ENCODE results near the gene DAAM2.

The DAAM2 gene

DNA sequence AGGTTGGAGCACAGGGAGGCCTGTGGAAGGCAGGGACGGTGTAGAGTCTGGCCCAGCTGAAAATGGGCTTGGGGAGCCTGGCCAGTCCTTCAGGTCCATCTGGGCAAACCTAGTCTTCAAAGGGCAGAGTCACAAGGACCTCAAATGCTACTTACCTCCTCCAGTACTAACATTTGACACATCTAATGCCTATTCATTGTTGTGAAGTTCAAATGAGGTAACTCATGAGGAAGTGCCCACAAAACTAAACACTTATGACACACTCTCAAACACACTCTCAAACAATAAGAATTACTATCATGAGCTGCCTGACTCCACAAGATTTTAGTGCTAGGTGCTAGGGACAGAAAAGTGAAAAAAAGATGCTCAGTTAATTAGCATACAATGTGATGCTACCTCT, 27.1 kb downstream of the DAAM2 start:
- DNase-seq (ENCODE audit: low read depth), result no peak

GRCh38 chr6:39819676-39820075, 27.5 kb downstream of the DAAM2 start:
- no peak for DNase-seq (ENCODE audit: low read depth)

DNA sequence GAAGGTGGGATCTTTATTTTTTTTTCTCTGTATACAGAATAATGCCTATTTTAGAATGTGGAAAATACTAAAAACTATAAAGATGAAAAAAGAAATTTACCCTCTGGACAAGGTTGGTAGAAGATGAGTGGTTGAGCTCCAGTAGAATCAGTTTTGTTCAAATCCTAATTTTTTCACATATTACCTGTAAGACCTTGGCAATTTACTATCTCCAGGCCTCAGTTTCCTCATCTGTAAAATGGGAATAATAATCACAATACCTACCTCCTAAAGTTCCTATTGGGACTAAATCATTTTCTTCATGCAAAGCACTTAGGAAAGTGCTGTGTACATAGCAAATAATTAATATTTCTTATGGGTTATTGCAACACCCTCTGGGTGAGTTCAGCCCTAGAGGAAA, 28.4 kb downstream of the DAAM2 start:
- no peak for DNase-seq (ENCODE audit: low read depth)

GRCh38 chr6:39821046-39821740, 29.0 kb downstream of the DAAM2 start:
- no peak for DNase-seq (ENCODE audit: low read depth)

DNA sequence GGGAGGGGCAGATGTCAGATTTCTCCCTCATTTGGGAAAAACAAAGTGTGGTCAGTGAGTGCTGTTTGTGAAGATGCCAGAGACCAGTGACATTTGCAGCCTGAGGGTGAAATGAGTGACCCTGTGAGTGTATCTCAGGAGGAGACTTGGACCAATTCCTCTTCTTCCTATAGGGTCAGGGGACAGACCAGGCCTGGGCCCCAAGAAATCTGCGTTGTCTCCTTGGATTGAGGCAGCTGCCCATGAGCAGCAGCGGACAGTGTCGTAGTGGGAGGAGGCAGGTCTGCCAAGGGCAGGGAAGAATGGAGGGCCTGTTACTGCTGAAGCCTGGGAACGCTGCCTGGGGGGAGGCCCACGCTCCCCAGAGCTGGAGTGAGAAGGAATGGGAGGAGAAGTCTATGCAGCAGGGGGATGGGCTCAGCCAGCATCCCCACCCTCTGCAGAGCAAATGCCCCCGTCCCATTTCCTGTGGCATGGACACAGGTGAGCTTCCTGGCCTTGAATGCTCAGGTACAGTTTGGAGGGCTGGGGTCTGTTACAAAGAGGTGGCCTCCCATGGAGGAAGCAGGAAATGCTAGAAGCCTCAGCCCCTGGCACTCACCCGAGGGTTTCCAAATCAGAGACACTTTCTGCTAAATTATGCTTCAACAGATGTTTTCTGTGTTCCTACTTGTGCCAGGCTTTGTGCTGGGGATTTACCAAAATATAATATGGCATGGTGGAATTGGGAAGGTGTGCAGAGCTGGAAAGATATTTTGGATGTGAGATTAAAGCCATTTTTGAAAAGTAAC, 29.8 kb downstream of the DAAM2 start:
- DNase-seq (ENCODE audit: low read depth), result no peak

- DNase-seq (ENCODE audit: low read depth), result no peak
These were observed 31.0 kb downstream of the DAAM2 start for GRCh38 chr6:39822846-39823815.

DNA sequence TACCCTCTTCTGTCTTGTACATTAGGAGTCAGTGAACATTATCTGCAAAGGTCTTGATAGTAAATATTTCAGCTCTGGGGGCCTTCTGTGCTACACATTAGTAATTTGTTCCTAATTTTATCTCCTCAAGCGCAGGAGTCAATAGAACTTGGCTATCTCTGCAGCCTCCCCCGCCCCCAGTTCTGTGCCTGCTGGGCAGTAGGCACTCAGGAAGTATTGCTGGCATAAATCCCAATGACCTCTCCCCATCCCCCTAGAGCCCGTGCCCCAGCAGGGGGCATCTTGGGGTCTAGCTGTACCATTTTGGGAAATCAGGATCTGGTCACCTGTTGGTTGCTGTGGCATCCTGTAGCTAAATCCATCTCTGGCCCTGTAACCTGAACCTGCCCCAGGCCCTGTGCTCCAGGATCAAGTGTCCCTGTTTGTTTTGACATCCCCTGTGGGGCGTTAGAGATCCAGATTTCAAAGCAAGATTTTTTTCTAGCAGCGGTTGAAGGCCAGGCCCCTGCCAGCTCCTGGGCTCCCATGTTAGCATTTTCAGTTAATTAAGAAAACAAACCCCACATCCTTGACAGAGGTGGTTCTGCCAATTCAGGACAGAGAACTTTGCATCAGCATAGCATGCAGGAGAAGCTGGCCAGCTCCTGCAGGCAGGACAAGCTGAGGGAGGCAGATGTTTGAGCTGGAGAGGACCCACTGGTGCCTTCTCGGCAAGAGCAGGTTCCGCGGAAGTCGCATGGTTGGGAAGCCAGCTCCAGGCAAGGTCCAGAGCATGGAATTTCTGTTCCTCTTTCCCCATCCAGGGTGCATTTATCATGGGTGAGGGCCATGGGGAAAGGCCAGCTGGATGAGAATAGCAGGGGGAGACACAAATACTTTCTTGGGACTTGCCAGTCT, 32.1 kb downstream of the DAAM2 start:
- DNase-seq (ENCODE audit: low read depth), result no peak

- DNase-seq (ENCODE audit: low read depth), result no peak
These were observed 37.2 kb downstream of the DAAM2 start for GRCh38 chr6:39829331-39829730.

DNA sequence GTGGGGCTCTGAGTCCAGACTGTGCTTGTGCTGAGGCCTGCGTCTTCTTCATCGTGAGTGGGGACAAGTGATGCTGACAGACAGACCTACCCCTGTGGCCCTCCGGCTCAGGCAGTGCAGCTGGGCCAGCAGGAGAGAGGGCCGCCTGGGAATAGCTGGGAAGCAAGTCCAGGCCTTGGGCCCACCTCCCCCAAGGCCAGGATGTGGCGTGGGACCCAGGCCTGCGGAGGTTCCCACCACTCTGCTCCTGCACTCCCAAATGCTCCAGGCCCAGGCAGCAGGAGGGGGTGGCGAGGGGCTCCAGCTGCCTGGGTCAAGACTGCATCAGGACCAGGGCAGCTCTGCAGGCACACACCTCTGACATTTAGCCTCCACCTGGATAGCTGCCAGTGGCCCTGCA, 38.3 kb downstream of the DAAM2 start:
- no peak for DNase-seq (ENCODE audit: low read depth)

DNA sequence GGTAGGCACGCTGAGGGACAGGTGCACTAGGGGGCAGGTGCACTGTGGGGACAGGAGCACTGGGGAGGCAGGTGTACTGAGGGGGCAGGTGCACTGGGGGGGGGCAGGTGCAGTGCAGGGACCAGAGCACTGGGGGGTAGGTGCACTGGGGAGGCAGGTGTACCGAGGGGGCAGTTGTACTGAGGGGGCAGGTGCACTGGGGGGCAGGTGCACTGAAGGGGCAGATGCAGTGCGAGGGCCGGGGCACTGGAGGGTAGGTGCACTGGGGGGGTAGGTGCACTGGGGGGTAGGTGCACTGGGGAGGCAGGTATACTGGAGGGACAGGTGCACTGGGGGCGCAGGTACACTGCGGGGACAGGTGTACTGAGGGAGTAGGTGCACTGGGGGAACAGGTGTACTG, 39.5 kb downstream of the DAAM2 start:
- no peak for DNase-seq (ENCODE audit: low read depth)

GRCh38 chr6:39834278-39834677, 42.1 kb downstream of the DAAM2 start:
- no peak for DNase-seq (ENCODE audit: low read depth)

- no peak for DNase-seq (ENCODE audit: low read depth)
These were observed 42.7 kb downstream of the DAAM2 start for GRCh38 chr6:39834866-39835265.

DNA sequence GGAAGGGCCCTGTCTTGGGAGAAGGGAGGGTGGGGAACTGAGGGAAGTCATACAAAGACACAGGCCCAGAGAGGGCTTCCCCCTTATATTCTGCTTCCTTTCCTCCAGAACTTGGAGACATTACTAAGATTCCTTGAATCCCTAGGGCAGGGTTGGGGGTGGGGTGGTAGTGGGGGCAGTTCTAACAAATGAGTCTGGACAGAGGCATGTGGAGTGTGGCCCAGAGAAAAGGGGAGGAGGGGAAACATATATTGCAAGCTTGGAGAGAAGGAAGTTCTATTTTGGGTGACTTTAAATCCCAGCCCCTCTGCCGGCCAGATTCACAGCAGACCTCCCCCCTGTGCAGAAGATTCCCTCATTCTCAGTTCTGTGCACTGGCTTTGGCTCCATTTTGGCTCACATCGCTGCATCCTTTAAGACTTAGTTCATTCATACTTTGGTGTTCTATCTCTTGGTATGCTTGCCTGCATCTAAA, 43.7 kb downstream of the DAAM2 start:
- no peak for DNase-seq (ENCODE audit: low read depth)

DNA sequence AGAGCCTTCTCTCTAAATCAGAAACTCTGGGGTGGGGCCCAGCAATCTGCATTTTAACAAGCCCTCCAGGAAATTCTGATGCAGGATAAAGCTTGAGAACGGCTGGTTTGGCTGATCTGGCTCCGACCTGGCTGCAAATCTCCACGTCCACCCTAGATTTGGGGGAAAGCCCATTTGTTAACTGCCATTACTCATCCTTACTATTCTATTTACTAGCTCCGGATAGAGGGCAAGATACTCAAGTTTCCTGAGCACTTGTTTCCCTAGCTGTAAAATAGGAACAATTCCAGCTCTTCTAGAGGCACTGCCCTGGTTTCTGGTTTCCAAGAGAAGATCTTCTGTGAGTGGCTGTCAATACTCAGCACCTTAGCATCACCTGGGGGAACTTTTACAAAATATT, 44.4 kb downstream of the DAAM2 start:
- DNase-seq (ENCODE audit: low read depth), result no peak

DNA sequence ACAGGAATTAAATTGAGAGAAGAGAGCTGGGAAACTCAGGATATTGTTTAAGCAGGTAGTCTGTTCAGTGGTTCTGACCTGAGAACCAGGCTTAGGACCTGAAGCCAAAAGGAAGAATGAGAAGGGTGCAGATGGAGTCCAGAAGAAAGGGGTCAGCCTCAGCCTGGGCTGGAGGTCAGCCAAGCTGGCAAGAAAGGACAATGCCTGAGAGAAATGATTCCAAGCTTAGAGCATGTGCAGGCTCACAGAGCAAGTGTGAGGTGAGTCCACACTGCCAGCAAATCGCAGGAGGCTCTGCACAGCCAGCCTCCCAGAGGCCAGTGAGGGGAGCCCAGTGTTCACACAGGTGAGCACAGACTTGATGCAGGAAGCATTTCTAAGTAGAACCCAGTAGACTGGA, 47.3 kb downstream of the DAAM2 start:
- DNase-seq (ENCODE audit: low read depth), result no peak

DNA sequence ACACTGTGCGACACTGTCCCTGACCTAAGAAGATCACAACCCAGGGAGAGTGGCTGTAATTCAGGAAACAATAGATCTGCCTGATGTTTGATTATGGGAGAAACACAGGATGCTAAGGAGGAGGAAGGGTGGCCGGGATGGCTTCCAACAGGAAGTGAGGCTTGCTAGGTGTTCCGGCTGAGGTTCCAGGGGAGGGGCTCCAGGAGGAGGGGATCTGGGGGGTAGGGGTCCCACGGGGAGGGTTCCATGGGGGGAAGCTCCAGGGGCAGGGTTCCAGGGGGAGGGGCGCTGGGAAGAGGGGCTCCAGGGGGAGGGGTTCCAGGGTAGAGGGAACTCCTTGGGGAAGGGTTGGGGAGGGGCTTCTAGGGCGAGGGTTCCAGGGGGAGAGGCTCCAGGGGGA, 48.6 kb downstream of the DAAM2 start:
- no peak for DNase-seq (ENCODE audit: low read depth)

DNA sequence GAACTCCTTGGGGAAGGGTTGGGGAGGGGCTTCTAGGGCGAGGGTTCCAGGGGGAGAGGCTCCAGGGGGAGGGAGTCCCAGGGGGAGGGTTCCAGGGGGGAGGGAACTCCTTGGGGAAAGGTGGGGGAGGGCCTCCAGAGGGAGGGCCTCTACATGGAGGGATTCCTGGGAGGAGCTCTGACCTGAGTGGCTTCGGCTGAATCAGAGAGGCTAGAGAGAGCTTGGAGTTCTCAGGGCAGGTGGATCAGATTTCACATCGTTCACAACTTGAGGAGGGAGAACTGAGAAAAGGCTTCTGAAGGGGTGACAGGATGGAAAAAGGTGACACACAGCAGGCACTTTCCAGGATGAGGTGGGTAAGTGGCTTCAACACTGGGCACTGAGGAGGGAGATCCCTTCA, 49.1 kb downstream of the DAAM2 start:
- DNase-seq (ENCODE audit: low read depth), result no peak

GRCh38 chr6:39841923-39842322, 49.7 kb downstream of the DAAM2 start:
- DNase-seq (ENCODE audit: low read depth), result no peak

GRCh38 chr6:39843305-39844020, 51.3 kb downstream of the DAAM2 start:
- no peak for DNase-seq (ENCODE audit: low read depth)

DNA sequence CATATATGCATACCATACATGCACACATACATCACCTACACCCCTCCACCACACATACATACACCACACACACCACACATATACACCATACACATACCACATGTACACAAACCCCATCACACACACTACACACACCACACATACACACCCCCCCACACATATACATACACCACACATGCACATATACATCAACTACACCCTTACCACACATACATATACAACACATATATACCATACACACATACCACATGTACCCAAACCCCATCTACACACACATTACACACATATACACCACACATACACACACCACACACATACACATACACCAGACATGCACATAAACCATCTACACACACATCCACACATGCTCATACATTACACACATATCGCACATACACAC, 52.7 kb downstream of the DAAM2 start:
- DNase-seq (ENCODE audit: low read depth), result no peak

DNA sequence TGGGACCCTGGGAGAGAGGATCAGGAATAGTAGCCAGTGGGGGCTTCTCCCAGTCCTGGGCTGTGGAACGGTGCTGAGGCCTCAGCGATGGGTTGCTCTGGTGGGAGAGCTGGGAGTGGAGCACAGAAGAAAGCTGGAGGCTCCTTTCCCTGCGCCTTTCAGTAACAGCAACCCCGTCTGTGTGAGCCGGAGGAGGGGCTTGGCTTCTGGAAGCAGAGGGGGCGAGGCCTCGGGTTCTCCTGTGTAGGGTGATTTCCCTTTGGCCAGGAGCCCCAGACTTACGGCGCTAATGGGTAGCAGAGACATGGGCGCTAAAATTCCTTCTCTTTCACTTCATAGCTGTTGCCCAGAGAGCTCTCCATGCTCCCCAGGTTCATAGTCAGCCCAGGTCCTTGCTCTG, 55.0 kb downstream of the DAAM2 start:
- no peak for DNase-seq (ENCODE audit: low read depth)

All from amniotic epithelial cell (primary cell).